Stimulated activated CD8-positive, alpha-beta memory T cell treated with anti-CD3 and anti-CD28 coated beads, Interleukin-4, amount 100 ng/mL, for 1 hour (primary cell): ENCODE results near the gene TEX38.
"Not testable (repeated sequence)": the region's sequence is repeated elsewhere in the genome, so short reads cannot be mapped to it uniquely, and the experiment has no call there.

ENCODE experiments used
- DNase-seq, 2 donors: peaks; one replicate each; pipeline ENCODE4 v3.0.0-alpha.2; 2020; ENCODE audit warnings: low read depth in 2 of 2, low spot score in 1 of 2

The TEX38 gene

GRCh38 chr1:46671554-46671953 lies at the start of gene TEX38:
TSS of gene TEX38 (plus strand) at chr1:46671854. CDS start at chr1:46671935, 81 bp downstream.
- DNase-seq, result no peak

- no peak for DNase-seq
Measured at GRCh38 chr1:46621930-46622329, 49.7 kb upstream of the TEX38 start.

GRCh38 chr1:46622344-46622743 lies 49.3 kb upstream of the TEX38 start:
- DNase-seq, result no peak

- no peak for DNase-seq
Measured at GRCh38 chr1:46623743-46624644, 47.7 kb upstream of the TEX38 start.

GRCh38 chr1:46630719-46631118 lies 40.9 kb upstream of the TEX38 start:
- no peak for DNase-seq

- DNase-seq, result no peak
Measured at GRCh38 chr1:46635205-46635604, 36.4 kb upstream of the TEX38 start.

GRCh38 chr1:46637444-46638083 lies 34.1 kb upstream of the TEX38 start:
- no peak for DNase-seq

- DNase-seq, result no peak
Measured at GRCh38 chr1:46638921-46639320, 32.7 kb upstream of the TEX38 start.

GRCh38 chr1:46639547-46639946 lies 32.1 kb upstream of the TEX38 start:
- no peak for DNase-seq

GRCh38 chr1:46642115-46642680 lies 29.5 kb upstream of the TEX38 start:
- no peak for DNase-seq

- no peak for DNase-seq
Measured at GRCh38 chr1:46643368-46643775, 28.3 kb upstream of the TEX38 start.

GRCh38 chr1:46645815-46646214 lies 25.8 kb upstream of the TEX38 start:
- DNase-seq, result no peak

- DNase-seq, result no peak
Measured at GRCh38 chr1:46646331-46646730, 25.3 kb upstream of the TEX38 start.

- DNase-seq, result no peak
Measured at GRCh38 chr1:46646844-46647243, 24.8 kb upstream of the TEX38 start.

- DNase-seq, result no peak
Measured at GRCh38 chr1:46647611-46648010, 24.0 kb upstream of the TEX38 start.

- DNase-seq, result no peak
Measured at GRCh38 chr1:46649764-46650163, 21.9 kb upstream of the TEX38 start.

GRCh38 chr1:46650491-46650890 lies 21.2 kb upstream of the TEX38 start:
- DNase-seq, result no peak

- not testable (repeated sequence) for DNase-seq
Measured at GRCh38 chr1:46651152-46651551, 20.5 kb upstream of the TEX38 start.

- DNase-seq, result no peak
Measured at GRCh38 chr1:46652321-46653100, 19.1 kb upstream of the TEX38 start.

- no peak for DNase-seq
Measured at GRCh38 chr1:46653405-46653958, 18.2 kb upstream of the TEX38 start.

- DNase-seq, result no peak
Measured at GRCh38 chr1:46654012-46654411, 17.6 kb upstream of the TEX38 start.
